ENCODE data around the gene PLEKHH2. TPM values are rescaled to one million over a fixed set of nuclear protein-coding genes. Genes with fewer than 3 reads are reported as not detected.
"Not testable (repeated sequence)": the region's sequence is repeated elsewhere in the genome, so short reads cannot be mapped to it uniquely, and the experiment has no call there.

The PLEKHH2 gene
- polyA plus RNA-seq, 3 donors: not detected

DNA sequence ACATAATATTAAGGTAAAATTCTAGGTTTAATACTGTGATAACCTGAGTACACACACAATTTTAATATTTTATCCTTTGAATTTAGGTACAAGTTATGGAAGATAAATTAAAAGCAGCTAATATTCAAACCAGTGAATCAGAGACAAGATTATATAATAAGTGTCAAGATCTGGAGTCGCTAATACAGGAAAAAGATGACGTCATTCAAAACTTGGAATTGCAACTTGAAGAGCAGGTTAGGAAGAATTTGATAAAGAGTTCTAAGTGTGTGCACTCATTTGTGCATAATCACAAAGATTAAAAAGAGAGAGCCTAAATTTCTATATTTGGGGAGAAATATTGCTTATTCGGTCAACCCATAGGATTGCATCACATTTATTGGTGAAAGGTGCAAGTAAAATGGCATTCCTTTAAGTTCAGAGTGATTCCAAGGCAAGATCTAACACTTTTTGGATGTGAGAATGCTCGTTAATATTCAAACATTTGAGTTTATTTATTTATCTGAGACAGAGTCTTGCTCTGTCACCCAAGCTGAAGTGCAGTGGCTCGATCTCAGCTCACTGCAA lies 55.5 kb downstream of the PLEKHH2 start:
- no peak for TF ChIP-seq CTCF (IDR thresholded peaks at IDR 0.05)
- Mint-ChIP-seq H3K36me3 (no peaks in the 10 kb centered on the region), H3K27ac (no peak overlapping the region), H3K27me3 (ENCODE audit: low read depth in 3 of 3) (peaks cover 3 to 9% (median 9%) of the 10 kb centered on the region in 3 donors), H3K9me3 (peaks cover 0 to 6% (median 3%) of the 10 kb centered on the region in 7 donors), H3K4me3 (no peak overlapping the region), H3K4me1 (no peaks in the 10 kb centered on the region)
- Histone ChIP-seq H4K20me1 (ENCODE audit: insufficient read depth, low read length) (no peaks in the 10 kb centered on the region), H3K79me2 (ENCODE audit: insufficient read depth, low read length) (no peaks in the 10 kb centered on the region), H3K4me1 (ENCODE audit: control insufficient read depth in 1 of 2, insufficient read depth in 2 of 2, low read length in 2 of 2) (no peaks in the 10 kb centered on the region), H3K4me2 (replicated peaks; ENCODE audit: extremely low read depth, low read length, poor library complexity, severe bottlenecking) (no peak overlapping the region), H3K27me3 (ENCODE audit: control insufficient read depth in 2 of 2, insufficient read depth in 2 of 2, low read length in 2 of 2) (peaks cover 0 to 8% of the 10 kb centered on the region in 2 donors), H3K9ac (ENCODE audit: insufficient read depth, low read length, poor library complexity, severe bottlenecking) (no peak overlapping the region), H2AFZ (ENCODE audit: insufficient read depth, low read depth, low read length, poor library complexity, severe bottlenecking) (no peak overlapping the region), H3K36me3 (replicated peaks in 1 of 2; ENCODE audit: control insufficient read depth in 1 of 2, insufficient read depth in 2 of 2, low read length in 2 of 2) (no peaks in the 10 kb centered on the region), H3K9me3 (replicated peaks in 1 of 2; ENCODE audit: control insufficient read depth in 1 of 2, insufficient read depth in 1 of 2, low read length in 2 of 2) (peaks cover 0 to 2% of the 10 kb centered on the region in 2 donors), H3K4me3 (replicated peaks in 1 of 3; ENCODE audit: low read depth in 2 of 3, low read length in 3 of 3) (no peak overlapping the region), H3K27ac (ENCODE audit: low read depth in 1 of 2, low read length in 2 of 2) (no peak overlapping the region)
- DNase-seq: no peak
- WGBS (ENCODE audit: insufficient coverage): 100% methylated on average over 1 of the region's 5 CpGs
- intact Hi-C loops (cut with micrococcal nuclease): no loop called here

- H3K4me3 ChIP-seq (replicated peaks in 1 of 3; ENCODE audit: low read depth in 2 of 3, low read length in 3 of 3); H3K27me3 ChIP-seq (ENCODE audit: control insufficient read depth in 2 of 2, insufficient read depth in 2 of 2, low read length in 2 of 2); H4K20me1 ChIP-seq (ENCODE audit: insufficient read depth, low read length); intact Hi-C loops (cut with micrococcal nuclease); H3K4me1 ChIP-seq (ENCODE audit: control insufficient read depth in 1 of 2, insufficient read depth in 2 of 2, low read length in 2 of 2); H3K36me3 ChIP-seq (replicated peaks in 1 of 2; ENCODE audit: control insufficient read depth in 1 of 2, insufficient read depth in 2 of 2, low read length in 2 of 2); H3K36me3 Mint-ChIP-seq; H3K9ac ChIP-seq (ENCODE audit: insufficient read depth, low read length, poor library complexity, severe bottlenecking); H3K79me2 ChIP-seq (ENCODE audit: insufficient read depth, low read length); H3K4me3 Mint-ChIP-seq; H3K4me1 Mint-ChIP-seq; H2AFZ ChIP-seq (ENCODE audit: insufficient read depth, low read depth, low read length, poor library complexity, severe bottlenecking); DNase-seq; H3K9me3 Mint-ChIP-seq; H3K27ac ChIP-seq (ENCODE audit: low read depth in 1 of 2, low read length in 2 of 2); H3K9me3 ChIP-seq (replicated peaks in 1 of 2; ENCODE audit: control insufficient read depth in 1 of 2, insufficient read depth in 1 of 2, low read length in 2 of 2); H3K4me2 ChIP-seq (replicated peaks; ENCODE audit: extremely low read depth, low read length, poor library complexity, severe bottlenecking): not testable (repeated sequence)
- H3K27ac Mint-ChIP-seq: peak overlapping the region in 1 of 7 donors; percentile 8
- peaks cover 6 to 18% (median 10%) of the 10 kb centered on the region in 3 donors for H3K27me3 Mint-ChIP-seq (ENCODE audit: low read depth in 3 of 3)
- WGBS (ENCODE audit: insufficient coverage): 100% methylated on average over 2 of the region's 6 CpGs
These were observed 61.1 kb downstream of the PLEKHH2 start for GRCh38 chr2:43698140-43698539.

Data from CD14-positive monocyte (primary cell).